HG03064 (cell line): ENCODE measurements around the gene ICE1.
"Not testable (repeated sequence)": the region's sequence is repeated elsewhere in the genome, so short reads cannot be mapped to it uniquely, and the experiment has no call there.

Experiments used
- ATAC-seq: cut with Tn5 transposase; IDR thresholded peaks from one replicate; pipeline ENCODE4 v1.9.1; 2021; ENCODE audit warnings: low read depth; ENCODE audit not compliant: unreplicated experiment

Gene ICE1

GRCh38 chr5:5432020-5432707 is 9.7 kb downstream of the ICE1 start:
- no peak for ATAC-seq

GRCh38 chr5:5436203-5436760 is 13.8 kb downstream of the ICE1 start:
- no peak for ATAC-seq

- peak; percentile 64 for ATAC-seq
Measured at GRCh38 chr5:5437227-5438172, 15.0 kb downstream of the ICE1 start.

- ATAC-seq: no peak
Measured at GRCh38 chr5:5451863-5452262, 29.4 kb downstream of the ICE1 start.

GRCh38 chr5:5453131-5453530 is 30.7 kb downstream of the ICE1 start:
- ATAC-seq: no peak

- no peak for ATAC-seq
Measured at GRCh38 chr5:5454391-5454790, 31.9 kb downstream of the ICE1 start.

- ATAC-seq: no peak
Measured at GRCh38 chr5:5456858-5457257, 34.4 kb downstream of the ICE1 start.

GRCh38 chr5:5460311-5460710 is 37.8 kb downstream of the ICE1 start:
- ATAC-seq: no peak

- no peak for ATAC-seq
Measured at GRCh38 chr5:5461012-5461411, 38.5 kb downstream of the ICE1 start.

- no peak for ATAC-seq
Measured at GRCh38 chr5:5464036-5464715, 41.7 kb downstream of the ICE1 start.

GRCh38 chr5:5466227-5466626 is 43.8 kb downstream of the ICE1 start:
- ATAC-seq: no peak

- no peak for ATAC-seq
Measured at GRCh38 chr5:5467737-5468136, 45.3 kb downstream of the ICE1 start.

GRCh38 chr5:5470933-5471332 is 48.5 kb downstream of the ICE1 start:
- ATAC-seq: no peak

- no peak for ATAC-seq
Measured at GRCh38 chr5:5473226-5473625, 50.7 kb downstream of the ICE1 start.

- no peak for ATAC-seq
Measured at GRCh38 chr5:5474961-5475360, 52.5 kb downstream of the ICE1 start.

GRCh38 chr5:5475975-5476374 is 53.5 kb downstream of the ICE1 start:
- no peak for ATAC-seq

- ATAC-seq: not testable (repeated sequence)
Measured at GRCh38 chr5:5479578-5479977, 57.1 kb downstream of the ICE1 start.

- no peak for ATAC-seq
Measured at GRCh38 chr5:5480481-5481111, 58.1 kb downstream of the ICE1 start.

GRCh38 chr5:5481206-5481605 is 58.7 kb downstream of the ICE1 start:
- no peak for ATAC-seq

GRCh38 chr5:5481633-5482032 is 59.2 kb downstream of the ICE1 start:
- ATAC-seq: no peak
